DOHH2 (cell line): ENCODE data around the gene LANCL1.

Experiments
- EZH2phosphoT487 ChIP-seq: fragments of 200-600 bp; sonication (generic); IDR thresholded peaks from 2 replicates; pipeline ENCODE4 v1.6.1; 2017; ENCODE audit warnings: borderline replicate concordance, mild to moderate bottlenecking, antibody characterized with exemption, low read length, moderate library complexity, mixed read lengths
- TF ChIP-seq, protein P1 (sequence below): fragments of 200-600 bp; sonication (generic); IDR thresholded peaks from one replicate; pipeline ENCODE4 v1.5.1; 2014; ENCODE audit warnings: antibody characterized with exemption, mild to moderate bottlenecking, low read depth, low read length; ENCODE audit not compliant: poor library complexity, severe bottlenecking

- TF ChIP-seq, protein P1, sequence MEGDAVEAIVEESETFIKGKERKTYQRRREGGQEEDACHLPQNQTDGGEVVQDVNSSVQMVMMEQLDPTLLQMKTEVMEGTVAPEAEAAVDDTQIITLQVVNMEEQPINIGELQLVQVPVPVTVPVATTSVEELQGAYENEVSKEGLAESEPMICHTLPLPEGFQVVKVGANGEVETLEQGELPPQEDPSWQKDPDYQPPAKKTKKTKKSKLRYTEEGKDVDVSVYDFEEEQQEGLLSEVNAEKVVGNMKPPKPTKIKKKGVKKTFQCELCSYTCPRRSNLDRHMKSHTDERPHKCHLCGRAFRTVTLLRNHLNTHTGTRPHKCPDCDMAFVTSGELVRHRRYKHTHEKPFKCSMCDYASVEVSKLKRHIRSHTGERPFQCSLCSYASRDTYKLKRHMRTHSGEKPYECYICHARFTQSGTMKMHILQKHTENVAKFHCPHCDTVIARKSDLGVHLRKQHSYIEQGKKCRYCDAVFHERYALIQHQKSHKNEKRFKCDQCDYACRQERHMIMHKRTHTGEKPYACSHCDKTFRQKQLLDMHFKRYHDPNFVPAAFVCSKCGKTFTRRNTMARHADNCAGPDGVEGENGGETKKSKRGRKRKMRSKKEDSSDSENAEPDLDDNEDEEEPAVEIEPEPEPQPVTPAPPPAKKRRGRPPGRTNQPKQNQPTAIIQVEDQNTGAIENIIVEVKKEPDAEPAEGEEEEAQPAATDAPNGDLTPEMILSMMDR = no peak
- TF ChIP-seq EZH2phosphoT487 = no peak
Observed at GRCh38 chr2:210459880-210460279, 16.7 kb downstream of the LANCL1 start.
